GM12801 (cell line): Measurements from ENCODE around the gene DOK4.

Source experiments
- TF ChIP-seq, protein P1 (sequence below): IDR thresholded peaks from one replicate; pipeline ENCODE4 v1.5.1; 2011; ENCODE audit warnings: control low read depth; ENCODE audit not compliant: insufficient read length; ENCODE audit errors: extremely low read depth

The DOK4 gene

DNA sequence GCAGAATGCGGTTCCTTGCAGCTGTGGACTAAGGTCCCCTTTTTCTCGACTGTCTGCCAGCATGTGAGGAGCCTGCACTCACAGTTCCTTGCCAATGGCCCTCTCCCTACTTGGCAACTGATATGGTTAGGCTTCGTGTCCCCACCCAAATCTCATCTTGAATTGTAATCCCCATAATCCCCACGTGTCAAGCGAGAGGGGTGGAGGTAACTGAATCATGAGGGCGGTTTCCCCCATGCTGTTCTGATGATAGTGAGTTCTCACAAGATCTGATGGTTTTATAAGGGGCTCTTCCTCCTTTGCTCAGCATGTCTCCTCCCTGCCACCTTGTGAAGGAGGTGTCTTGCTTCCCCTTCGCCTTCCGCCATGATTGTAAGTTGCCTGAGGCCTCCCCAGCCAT, 59.0 kb downstream of the DOK4 start:
- TF ChIP-seq, protein P1, sequence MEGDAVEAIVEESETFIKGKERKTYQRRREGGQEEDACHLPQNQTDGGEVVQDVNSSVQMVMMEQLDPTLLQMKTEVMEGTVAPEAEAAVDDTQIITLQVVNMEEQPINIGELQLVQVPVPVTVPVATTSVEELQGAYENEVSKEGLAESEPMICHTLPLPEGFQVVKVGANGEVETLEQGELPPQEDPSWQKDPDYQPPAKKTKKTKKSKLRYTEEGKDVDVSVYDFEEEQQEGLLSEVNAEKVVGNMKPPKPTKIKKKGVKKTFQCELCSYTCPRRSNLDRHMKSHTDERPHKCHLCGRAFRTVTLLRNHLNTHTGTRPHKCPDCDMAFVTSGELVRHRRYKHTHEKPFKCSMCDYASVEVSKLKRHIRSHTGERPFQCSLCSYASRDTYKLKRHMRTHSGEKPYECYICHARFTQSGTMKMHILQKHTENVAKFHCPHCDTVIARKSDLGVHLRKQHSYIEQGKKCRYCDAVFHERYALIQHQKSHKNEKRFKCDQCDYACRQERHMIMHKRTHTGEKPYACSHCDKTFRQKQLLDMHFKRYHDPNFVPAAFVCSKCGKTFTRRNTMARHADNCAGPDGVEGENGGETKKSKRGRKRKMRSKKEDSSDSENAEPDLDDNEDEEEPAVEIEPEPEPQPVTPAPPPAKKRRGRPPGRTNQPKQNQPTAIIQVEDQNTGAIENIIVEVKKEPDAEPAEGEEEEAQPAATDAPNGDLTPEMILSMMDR = no peak

DNA sequence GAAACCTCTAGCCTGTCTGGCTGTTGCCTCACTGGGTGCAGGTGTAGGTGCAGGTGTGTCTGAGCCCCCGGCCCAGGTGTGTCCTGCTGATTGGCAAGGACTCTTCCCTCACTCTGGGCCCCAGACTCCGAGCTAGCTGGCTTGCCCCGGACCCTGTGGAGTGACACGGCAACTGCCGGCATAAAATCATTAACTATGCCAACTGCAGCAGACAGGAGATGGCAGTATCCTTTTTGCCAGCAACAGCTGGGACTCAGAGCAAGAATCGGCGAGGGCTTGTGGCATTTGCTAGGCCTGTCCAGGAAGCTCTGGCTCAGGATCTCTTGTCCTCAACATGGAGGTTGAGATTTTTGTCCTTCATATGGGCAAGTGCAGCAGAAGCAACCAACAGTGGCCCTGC, 59.9 kb downstream of the DOK4 start:
- TF ChIP-seq, protein P1 = no peak

DNA sequence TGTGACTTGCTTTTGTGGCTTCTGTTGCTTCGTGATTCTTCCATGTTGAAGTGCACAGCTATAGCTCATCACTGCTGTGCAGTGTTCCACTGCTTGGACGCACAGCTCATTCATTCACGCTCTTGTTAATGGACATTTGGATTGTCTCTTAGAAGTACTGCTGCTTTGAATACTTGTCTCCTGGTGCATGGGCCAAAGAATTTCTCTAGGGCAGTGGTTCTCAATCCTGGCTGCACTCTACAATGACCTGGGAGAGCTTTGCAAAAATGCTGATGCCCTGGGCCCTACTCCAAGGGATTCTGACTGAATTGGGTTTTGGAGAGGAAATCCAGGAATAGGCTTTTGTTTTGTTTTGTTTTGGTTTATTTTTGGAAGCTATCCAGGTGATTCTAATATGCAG, 61.7 kb downstream of the DOK4 start:
- TF ChIP-seq, protein P1 = no peak

DNA sequence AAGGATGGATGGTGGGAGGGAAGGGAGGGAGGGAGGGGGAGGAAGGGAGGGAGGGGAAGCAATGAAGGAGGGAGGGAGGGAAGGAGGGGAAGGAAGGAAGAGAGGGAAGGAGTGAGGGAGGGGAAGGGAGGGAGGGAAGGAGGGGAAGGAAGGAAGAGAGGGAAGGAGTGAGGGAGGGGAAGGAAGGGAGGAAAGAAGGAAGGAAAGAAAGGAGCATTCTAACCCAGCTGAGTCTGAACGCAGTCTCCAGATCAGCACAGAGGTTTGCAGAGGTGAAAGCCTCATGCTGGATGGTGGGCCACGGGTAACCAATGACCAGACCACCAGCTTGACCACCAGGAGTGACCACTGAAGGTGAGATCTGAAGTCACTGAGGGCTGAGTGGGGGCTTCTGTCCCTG, 63.1 kb downstream of the DOK4 start:
- TF ChIP-seq, protein P1 = no peak

DNA sequence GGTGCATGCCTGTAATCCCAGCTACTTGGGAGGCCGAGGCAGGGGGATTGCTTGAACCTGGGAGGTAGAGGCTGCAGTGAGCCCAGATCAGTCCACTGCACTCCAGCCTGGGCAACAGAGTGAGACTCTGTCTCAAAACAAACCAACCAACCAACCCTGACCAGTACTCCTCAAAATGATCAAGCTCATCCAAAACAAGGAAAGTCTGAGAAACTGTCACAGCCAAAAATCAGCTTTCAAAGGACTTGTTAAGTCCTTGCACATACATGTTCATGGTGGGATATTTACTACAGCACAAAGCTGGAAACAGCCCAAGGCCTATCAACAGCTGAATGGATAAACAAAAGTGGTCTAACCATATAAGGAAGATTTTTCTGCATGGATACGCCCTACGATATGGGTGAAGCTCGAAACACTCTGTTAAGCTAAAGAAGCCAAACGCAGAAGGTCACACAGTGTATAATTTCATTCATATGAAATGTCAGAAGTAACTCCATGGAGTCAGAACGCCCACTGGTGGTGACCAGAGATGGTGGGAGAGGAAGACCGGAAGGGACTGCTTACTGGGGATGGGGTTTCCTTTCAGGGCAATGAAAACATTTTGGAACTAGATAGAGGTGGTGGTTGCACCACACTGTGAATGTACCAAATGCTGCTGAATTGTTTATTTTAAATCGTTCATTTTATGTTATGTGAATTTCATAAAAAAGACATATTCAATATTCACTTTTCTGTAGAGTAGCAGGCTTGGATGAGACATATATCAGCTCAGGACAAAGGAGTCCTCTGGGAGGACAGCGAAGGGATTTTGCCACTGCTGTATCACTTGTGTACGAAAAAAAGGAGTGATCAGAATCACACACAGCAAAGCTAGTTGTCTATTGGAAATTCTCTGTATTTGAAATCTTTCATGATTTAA, 64.0 kb downstream of the DOK4 start:
- TF ChIP-seq, protein P1 = no peak
